Endothelial cell of umbilical vein (primary cell): ENCODE data around the gene NRXN3. TPM values are rescaled to one million over a fixed set of nuclear protein-coding genes. Genes with fewer than 3 reads are reported as not detected.

Source experiments
- BruUV-seq: library from RNA; stranded (reverse); fragments of 400-500 nt; replicated peaks from 2 replicates; lab custom pipeline; 2021; lab: Mats Ljungman, UMichigan
- CTCF ChIA-PET: fragments of 300-600, 350-600 bp; sonication (Branson Sonifier 250); formaldehyde crosslinking; loops from one replicate; lab custom pipeline; 2021; ENCODE audit warnings: antibody characterized with exemption, inconsistent platforms; lab: Charles Lee
- POLR2A ChIA-PET: fragments of 300-600, 350-600 bp; sonication (Branson Sonifier 250); formaldehyde crosslinking; loops from one replicate; lab custom pipeline; 2021; ENCODE audit warnings: antibody characterized with exemption, inconsistent platforms; lab: Charles Lee
- DNase-seq: peaks from one replicate; pipeline ENCODE4 v3.0.0-alpha.2; 2011; ENCODE audit warnings: low read depth, low spot score
- FAIRE-seq: peaks from 2 replicates; lab custom pipeline; 2011; peaks lifted over from hg19 to GRCh38; lab: Jason Lieb, UNC
- H2AFZ ChIP-seq: 2 replicates; pipeline ENCODE4 v1.6.0; 2012; ENCODE audit warnings: low read depth, low read length, control low read depth, inconsistent platforms
- H3K27ac ChIP-seq: 2 replicates; pipeline ENCODE4 v1.5.1; 2011; ENCODE audit warnings: low read depth, mild to moderate bottlenecking, control low read depth, low read length, moderate library complexity; ENCODE audit not compliant: insufficient read depth
- H3K27me3 ChIP-seq, 2 experiments: 2 replicates each; pipeline versions ENCODE4 v1.6.0 to v1.6.1; 2011; ENCODE audit warnings: low read length in 2 of 2, mixed read lengths in 1 of 2; ENCODE audit not compliant: control insufficient read depth in 2 of 2, insufficient read depth in 2 of 2
- H3K36me3 ChIP-seq, 2 experiments: 2 replicates in 1 of 2; 3 replicates in 1 of 2; pipeline ENCODE4 v1.5.1; 2011; ENCODE audit warnings: low read length in 2 of 2, mild to moderate bottlenecking in 1 of 2, moderate library complexity in 1 of 2; ENCODE audit not compliant: control insufficient read depth in 2 of 2, insufficient read depth in 2 of 2; ENCODE audit errors: extremely low read depth in 1 of 2
- H3K4me1 ChIP-seq: 3 replicates; pipeline ENCODE4 v1.5.1; 2011; ENCODE audit warnings: mild to moderate bottlenecking, low read length; ENCODE audit not compliant: control insufficient read depth, insufficient read depth; ENCODE audit errors: extremely low read depth
- H3K4me2 ChIP-seq: 2 replicates; pipeline ENCODE4 v1.6.1; 2011; ENCODE audit warnings: low read length, control low read depth, mixed read lengths; ENCODE audit not compliant: insufficient read depth
- H3K4me3 ChIP-seq, 3 experiments: fragments of 200-600 bp in 1 of 3; sonication (generic), shearing (Covaris generic) in 1 of 3; replicated peaks in 1 of 3; 2 replicates each; pipeline ENCODE4 v1.5.1; 2011 to 2016; ENCODE audit warnings: control low read depth in 3 of 3, low read length in 3 of 3, mild to moderate bottlenecking in 2 of 3, inconsistent platforms in 1 of 3, low read depth in 1 of 3, moderate library complexity in 1 of 3; ENCODE audit not compliant: insufficient read depth in 1 of 3
- H3K79me2 ChIP-seq: 2 replicates; pipeline ENCODE4 v1.6.0; 2012; ENCODE audit warnings: low read length, inconsistent platforms; ENCODE audit not compliant: control insufficient read depth, insufficient read depth
- H3K9ac ChIP-seq: replicated peaks from 2 replicates; pipeline ENCODE3; 2011; ENCODE audit warnings: low read length, control low read depth; ENCODE audit not compliant: insufficient read depth; ENCODE audit errors: extremely low read depth
- H3K9me1 ChIP-seq: replicated peaks from 3 replicates; pipeline ENCODE4 v1.6.0; 2011; ENCODE audit warnings: mild to moderate bottlenecking, low read length; ENCODE audit not compliant: control insufficient read depth, insufficient read depth; ENCODE audit errors: extremely low read depth
- H3K9me3 ChIP-seq: replicated peaks from 2 replicates; pipeline ENCODE4 v1.5.1; 2012; ENCODE audit warnings: low read length, inconsistent platforms; ENCODE audit not compliant: control insufficient read depth, insufficient read depth
- H4K20me1 ChIP-seq: replicated peaks from 2 replicates; pipeline ENCODE3; 2011; ENCODE audit warnings: mild to moderate bottlenecking, low read length; ENCODE audit not compliant: control insufficient read depth, insufficient read depth; ENCODE audit errors: extremely low read depth
- EZH2 ChIP-seq: IDR thresholded peaks from 2 replicates; pipeline ENCODE4 v1.6.1; 2012; ENCODE audit warnings: borderline replicate concordance, low read depth, mild to moderate bottlenecking, moderate library complexity, low read length, inconsistent platforms; ENCODE audit not compliant: severe bottlenecking
- FOS ChIP-seq: IDR thresholded peaks from 2 replicates; pipeline ENCODE4 v1.6.1; 2011; ENCODE audit warnings: mild to moderate bottlenecking, low read length, moderate library complexity, borderline replicate concordance; ENCODE audit not compliant: insufficient read depth
- GATA2 ChIP-seq: IDR thresholded peaks from 2 replicates; pipeline ENCODE4 v1.7.0; 2011; ENCODE audit warnings: low read depth, mild to moderate bottlenecking, moderate library complexity, mixed read lengths, low read length; ENCODE audit not compliant: insufficient read length, insufficient read depth
- JUN ChIP-seq: IDR thresholded peaks from 2 replicates; pipeline ENCODE4 v1.6.1; 2011; ENCODE audit warnings: borderline replicate concordance, low read depth; ENCODE audit not compliant: insufficient read length, insufficient read depth
- MAX ChIP-seq: IDR thresholded peaks from 2 replicates; pipeline ENCODE4 v1.6.1; 2011; ENCODE audit not compliant: insufficient read depth, insufficient read length
- POLR2A ChIP-seq: IDR thresholded peaks from 2 replicates; pipeline ENCODE4 v1.6.1; 2012; ENCODE audit warnings: low read depth, mild to moderate bottlenecking, control low read depth, low read length
- POLR2AphosphoS5 ChIP-seq: IDR thresholded peaks from 2 replicates; pipeline ENCODE4 v1.6.1; 2012; ENCODE audit warnings: low read depth, mild to moderate bottlenecking, control low read depth, low read length, moderate library complexity; ENCODE audit not compliant: insufficient read depth
- dilution Hi-C: fragments of 300-500 bp; cut with MboI; formaldehyde crosslinking; loops from one replicate; pipeline ENCODE4 v1.15.0; 2019; ENCODE audit warnings: low sequenced_read_pairs; ENCODE audit not compliant: extremely low pct_ligation_motif_present
- intact Hi-C: fragments of 100-400 bp; cut with micrococcal nuclease; formaldehyde crosslinking; loops from one replicate; pipeline ENCODE4 v1.10.0; 2022
- polyA plus RNA-seq, 4 experiments: library from polyadenylated mRNA; depleted of rRNA in 3 of 4; stranded (reverse) in 3 of 4; unstranded in 1 of 4; fragments of >200 nt; gene quantifications; 2 replicates each; pipeline versions ENCODE4 v1.2.1 to v1.2.3, GENCODE V29; 2011 to 2012; ENCODE audit warnings: missing spikeins in 1 of 4
- total RNA-seq: library from RNA; stranded (reverse); gene quantifications from 2 replicates; pipeline ENCODE4 v1.2.3, GENCODE V29; 2021

The NRXN3 gene
- total and polyA plus RNA-seq, 2 donors (not counting 3 experiments of a cell fraction or from before 2014, with no cell fraction given): 0.72 to 4.2 TPM

- H3K27ac ChIP-seq: no peak overlapping the region
- intact Hi-C loops (no loop called here), dilution Hi-C loops (no loop called here)
- H4K20me1 ChIP-seq: no peaks in the 10 kb centered on the region
- no TSS peak for BruUV-seq
- DNase-seq: no peak
- no peaks in the 10 kb centered on the region for H3K27me3 ChIP-seq
- H3K36me3 ChIP-seq: no peaks in the 10 kb centered on the region
- no peaks in the 10 kb centered on the region for H3K9me3 ChIP-seq
- no peak overlapping the region for H3K4me2 ChIP-seq
- H3K9ac ChIP-seq: no peak overlapping the region
- no peaks in the 10 kb centered on the region for H3K9me1 ChIP-seq
- ChIA-PET CTCF (interaction anchor here (1.3 to 1.5 kb wide), 2 partner anchors 13 to 876 kb away, joined by 3 to 5 read pairs; no protein-coding TSS in a partner anchor), POLR2A (no interaction called here)
- FAIRE-seq: no peak
- no peaks in the 10 kb centered on the region for H3K79me2 ChIP-seq
- no peaks in the 10 kb centered on the region for H3K4me1 ChIP-seq
- H3K4me3 ChIP-seq: no peak overlapping the region
- H2AFZ ChIP-seq: no peak overlapping the region
- TF ChIP-seq JUN: no peak
- TF ChIP-seq POLR2AphosphoS5: no peak
- no peak for TF ChIP-seq MAX
- no peak for TF ChIP-seq FOS
- no peak for TF ChIP-seq POLR2A
- no peak for TF ChIP-seq GATA2
- no peak for TF ChIP-seq EZH2
These were observed 1639.9 kb downstream of the NRXN3 start for GRCh38 chr14:79809849-79810612.
